NCI-H69 (cell line): ENCODE measurements around the gene ARX.

Source experiments
- DNase-seq: peaks from one replicate; lab custom pipeline; 2025; lab: John Stamatoyannopoulos, UW

Gene ARX

DNA sequence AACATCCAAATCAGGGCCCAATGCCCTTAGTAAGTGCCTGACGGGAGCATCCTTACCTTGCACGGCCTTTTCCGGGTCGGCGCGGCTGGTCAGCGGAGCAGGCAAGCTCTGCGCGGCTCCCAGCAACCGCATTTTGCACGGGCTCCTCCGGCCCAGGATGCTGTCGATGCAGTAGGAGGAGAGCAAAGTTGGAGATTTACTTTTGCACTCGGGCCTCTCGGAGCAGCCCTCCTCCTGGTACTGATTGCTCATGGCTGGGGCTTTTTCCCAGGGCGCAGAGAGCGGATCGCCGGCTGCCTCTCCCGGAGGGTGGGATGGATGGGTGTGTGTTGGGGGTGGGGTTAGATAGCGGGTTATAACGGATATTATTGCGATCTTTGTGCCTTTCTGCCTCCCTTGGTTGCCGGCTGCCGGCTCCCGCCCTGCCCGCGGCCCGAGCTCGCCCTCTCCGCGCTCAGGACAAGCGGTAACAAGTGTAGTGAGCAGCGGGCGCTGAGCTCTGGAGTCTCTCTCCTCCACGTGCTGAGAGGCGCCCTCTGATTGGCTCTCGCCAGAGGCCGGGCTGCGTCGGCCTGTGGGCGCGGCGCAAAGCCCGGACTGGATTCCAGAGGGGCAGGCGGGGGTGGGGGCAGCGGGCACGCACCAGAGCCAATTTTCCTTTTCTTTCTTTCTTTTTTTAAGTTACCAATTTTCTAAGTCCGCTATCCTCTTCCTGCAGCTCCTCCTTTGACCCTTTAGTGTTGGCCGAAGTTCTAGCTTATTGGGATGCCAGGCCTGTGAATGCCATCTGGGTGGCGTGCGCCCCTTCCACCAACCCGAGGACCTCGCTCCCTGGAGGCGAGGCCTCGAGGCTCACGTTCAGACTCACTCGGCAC lies at the start of gene ARX:
Gene ARX (minus strand): TSS at position 480 of the 875 bp plus-strand sequence. CDS start 228 bp downstream, at position 252.
- DNase-seq = peak; percentile 91

- peak; percentile 59 for DNase-seq
Observed at GRCh38 chrX:25059273-25059672, 43.5 kb upstream of the ARX start.

DNA sequence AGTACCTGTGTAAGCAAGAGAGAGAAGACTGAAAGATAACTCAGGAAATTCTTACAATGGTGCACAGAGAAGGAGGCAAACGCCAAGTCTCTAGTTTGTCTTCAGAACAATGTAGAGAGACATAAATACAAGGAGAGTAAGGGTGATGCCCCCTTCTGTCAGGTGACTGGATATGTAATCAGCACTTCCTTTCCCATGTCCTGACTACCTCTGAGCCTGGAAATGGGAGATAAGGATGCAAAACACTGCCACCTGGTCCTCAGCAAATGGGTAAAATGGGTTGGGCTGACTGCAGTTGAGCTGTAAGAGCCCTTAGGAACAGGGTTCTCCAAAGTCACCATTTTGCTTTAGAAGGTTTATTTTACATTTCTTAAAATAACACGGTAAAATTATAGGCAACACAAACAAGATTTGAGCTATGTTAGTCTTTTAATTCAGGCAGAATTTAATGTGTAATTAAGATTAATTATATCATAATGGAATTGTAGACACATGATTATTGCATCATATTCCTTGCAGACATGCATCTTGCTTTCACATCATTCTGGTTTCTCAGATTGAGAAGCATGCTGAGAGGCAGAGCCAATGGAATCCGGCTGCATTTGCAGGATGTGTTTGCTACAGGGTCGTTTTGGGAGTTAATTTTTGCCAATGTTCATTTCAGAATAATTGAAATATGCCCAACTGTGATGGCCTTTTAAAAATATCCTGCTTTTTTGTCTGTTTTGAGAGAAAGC lies 37.2 kb upstream of the ARX start:
- DNase-seq = peak; percentile 67

- peak; percentile 12 for DNase-seq
Observed at GRCh38 chrX:25049971-25050370, 34.2 kb upstream of the ARX start.

- DNase-seq = no peak
Observed at GRCh38 chrX:25049357-25049756, 33.6 kb upstream of the ARX start.

GRCh38 chrX:25048178-25048577 lies 32.4 kb upstream of the ARX start:
- no peak for DNase-seq

GRCh38 chrX:25043192-25043591 lies 27.4 kb upstream of the ARX start:
- DNase-seq = no peak

DNA sequence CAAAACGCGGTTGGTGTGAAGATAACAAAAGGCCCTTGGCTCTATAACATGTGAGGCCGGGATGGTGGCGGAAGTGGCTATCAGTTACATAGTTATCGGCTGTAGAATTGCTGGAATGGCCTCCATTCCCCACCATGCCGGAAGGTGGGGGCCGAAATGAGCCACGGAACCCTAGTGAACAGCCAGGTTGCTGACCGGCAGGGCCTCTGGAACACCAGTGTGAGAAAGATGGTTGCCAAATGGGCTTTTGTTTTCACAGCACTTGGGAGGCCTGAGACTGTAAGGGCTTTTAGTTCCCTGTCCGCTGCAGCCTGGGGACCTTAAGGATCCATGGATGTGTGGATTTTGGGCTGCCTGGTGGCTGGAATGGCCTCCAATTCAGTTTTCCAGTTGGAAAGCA lies 23.3 kb upstream of the ARX start:
- no peak for DNase-seq

DNA sequence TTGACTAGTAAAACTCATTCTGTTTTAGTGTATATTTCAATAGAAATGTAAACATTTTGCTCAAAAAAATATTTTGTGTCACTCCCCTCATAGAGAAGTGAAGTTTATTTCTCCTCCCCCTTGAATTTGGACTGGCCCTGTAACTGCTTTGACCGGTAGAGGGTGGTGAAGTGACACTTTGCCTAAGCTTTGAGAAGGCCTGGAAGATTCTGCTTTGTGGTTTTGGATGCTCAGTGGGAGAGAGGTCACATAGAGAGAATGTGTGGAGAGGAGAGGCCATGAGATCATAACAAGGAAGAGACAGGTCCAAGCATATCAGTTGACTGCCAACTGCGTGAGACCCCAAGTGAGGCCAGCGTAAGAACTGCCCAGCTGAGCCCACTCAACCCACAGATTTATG lies 19.1 kb upstream of the ARX start:
- no peak for DNase-seq

DNA sequence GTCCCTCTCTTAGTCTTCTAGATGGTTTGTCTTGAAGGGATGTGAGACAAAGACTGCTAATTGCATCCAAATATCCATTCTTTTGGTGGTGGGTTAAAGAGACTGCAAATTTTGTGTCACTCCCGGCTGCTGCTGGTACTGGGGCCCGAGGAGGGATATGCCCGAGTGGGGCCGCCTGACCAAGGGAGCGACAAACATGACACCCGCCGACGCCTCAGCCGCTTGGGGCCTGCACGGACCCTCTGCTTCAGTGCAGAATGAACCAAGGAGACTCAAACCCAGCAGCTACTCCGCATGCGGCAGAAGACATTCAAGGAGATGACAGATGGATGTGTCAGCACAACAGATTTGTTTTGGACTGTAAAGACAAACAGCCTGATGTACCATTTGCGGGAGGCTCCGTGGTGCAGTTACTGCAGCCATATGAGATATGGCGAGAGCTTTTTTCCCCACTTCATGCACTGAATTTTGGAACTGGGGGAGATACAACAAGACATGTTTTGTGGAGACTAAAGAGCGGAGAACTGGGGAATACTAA lies 13.6 kb upstream of the ARX start:
- DNase-seq = no peak

DNA sequence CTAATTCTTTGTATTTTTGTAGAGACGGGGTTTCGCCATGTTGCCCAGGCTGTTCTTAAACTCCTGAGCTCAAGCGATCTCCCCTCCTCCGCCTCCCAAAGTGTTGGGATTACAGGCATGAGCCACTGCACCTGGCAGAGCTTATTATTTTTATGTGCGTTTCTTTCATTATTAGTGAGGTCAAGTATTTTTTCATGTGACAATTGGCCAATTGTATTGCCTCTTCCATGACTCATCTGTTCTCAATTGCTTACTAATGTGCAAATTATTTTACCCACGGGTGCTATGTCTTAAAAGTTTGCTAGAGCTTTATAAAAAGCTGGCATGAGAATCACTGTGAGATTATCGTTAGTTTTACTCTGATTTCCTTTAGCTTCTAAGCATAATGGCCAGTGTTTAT lies 13.0 kb upstream of the ARX start:
- no peak for DNase-seq

DNA sequence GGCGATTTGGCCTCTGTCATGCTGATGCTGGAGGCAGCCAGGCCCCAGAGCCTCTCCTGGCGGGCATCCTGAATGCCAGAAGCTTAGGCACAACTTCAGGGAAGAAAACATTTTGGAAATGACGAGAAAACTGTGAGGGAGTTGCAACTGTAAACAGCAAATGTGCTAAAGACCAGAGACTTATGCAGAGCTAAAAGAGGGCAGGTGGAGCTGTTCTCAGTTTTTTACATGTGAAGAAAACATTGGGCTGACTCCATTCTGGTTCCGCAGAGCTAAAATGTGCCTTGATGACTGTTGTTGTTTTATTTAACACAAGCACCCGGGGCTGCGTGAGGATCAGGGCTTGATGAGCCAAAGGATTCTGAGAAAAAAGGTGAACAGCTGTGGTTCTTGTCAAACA lies 10.8 kb upstream of the ARX start:
- peak; percentile 16 for DNase-seq

- peak; percentile 59 for DNase-seq
Observed at GRCh38 chrX:25025615-25026014, 9.8 kb upstream of the ARX start.

DNA sequence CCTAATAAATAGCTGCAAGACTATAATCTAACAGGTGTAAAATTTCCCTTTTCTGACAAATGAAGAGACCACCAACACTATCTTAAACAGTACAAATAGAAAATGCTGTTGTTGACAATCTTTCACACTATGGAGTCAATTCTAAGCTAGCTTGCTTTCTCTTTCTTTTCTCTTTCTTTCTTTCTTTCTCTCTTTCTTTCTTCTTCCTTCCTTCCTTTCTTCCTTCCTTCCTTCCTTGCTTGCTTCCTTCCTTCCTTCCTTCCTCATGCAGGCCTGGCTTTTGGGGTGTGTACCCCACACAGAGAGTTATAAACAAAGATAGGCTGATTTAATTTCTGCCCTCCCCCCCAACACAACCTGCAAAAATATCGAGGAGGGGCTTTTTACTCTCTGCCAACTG lies 8.1 kb upstream of the ARX start:
- DNase-seq = no peak

DNA sequence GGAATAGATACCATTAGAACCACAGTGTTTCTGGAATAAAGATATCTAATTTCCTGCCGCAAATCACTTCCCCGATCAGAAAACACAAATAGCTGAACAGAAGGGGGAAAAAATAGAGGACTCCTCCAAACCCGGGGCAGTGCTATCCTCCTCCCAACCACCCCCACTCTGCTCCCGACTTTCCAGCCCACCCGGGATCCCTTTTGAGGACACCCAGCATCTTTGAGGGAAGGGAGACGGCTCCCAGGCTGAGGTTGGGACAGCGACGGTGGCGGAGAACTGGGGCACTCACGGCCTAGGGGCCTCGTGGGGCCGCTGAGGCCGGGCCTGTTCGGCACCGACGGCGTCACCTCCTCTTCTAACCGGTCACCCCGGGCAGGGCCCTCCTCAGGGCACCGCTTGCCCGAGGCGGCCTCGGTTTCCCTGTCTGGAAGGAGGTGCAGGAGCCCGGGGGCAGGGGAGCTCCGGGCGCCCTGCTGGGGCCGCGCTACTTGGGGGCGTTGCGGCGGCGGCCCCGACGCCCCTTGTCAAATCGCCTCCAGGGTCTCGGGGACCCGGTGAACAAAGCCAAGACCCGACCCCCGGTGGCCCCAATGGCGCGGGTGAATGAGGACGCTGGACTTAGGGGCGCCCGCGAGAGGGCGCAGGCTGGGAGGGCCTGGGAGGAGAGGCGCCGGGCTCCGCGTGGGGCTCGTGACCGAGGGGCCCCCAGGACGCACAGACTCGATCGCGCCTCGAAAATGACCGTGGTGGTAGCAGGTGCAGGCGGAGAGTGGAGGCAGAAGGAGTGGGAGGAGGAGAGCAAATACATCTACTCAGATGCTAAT lies 6.9 kb upstream of the ARX start:
- no peak for DNase-seq

DNA sequence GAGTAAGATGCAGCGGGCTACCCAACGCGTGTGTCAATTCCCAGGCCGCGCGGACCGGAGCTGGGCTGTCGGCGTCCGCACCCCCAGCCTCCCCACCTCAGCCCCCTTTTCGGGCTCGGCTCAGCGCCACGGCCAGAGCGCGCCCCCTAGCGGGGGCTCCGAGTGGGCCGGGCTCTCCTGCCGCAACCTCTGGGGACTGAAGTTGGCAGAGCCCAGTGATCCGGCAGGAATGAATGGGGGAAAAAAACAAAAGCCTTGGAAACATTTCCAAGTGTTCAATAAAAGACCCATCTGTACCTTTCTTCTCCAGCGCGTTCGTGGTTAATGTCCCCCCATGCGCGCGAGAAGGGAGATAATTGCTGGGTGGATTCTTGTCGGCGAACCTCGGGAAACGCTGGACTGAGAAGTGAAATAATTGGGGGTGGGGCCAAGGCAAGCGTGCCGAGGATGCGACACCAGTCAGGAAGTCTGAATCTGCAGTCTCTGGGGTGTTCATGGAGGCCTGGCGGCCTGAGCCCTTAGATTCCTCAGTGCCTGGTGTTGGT lies 5.2 kb upstream of the ARX start:
- peak; percentile 91 for DNase-seq

GRCh38 chrX:25020391-25020904 lies 4.7 kb upstream of the ARX start:
- DNase-seq = peak; percentile 80

DNA sequence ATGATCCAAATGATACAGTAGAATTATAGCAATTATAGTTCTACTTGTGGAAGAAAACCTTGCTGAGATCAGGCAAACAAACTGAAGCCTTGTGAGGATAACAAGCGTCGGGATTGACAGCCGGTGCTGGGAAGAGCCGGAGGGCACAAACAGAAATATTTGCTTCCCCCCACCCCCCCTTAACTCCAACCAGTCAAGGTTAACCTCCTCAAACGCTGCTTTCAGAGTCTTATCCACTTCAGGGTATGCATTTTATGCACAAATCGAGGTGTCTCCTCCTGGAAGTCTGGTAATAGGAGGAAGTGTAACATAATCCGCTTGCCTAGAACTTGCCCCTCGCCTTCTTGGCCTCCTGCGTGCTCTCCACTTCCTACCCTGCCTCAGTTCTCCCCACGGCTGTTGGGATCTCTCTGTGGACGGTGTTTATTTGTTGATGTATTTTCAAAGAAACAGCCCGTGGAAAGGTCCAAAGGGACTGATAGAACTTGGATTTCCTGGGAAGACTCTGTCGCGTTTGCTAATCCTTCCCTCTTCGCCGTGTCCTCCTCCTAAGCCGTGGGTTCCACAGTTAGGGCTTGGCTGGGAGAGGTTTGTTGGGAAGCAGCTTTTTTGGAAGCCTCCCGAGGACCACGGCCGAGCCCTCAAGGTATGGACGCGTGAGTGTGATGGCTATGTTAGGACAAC lies 4.1 kb upstream of the ARX start:
- peak; percentile 77 for DNase-seq

DNA sequence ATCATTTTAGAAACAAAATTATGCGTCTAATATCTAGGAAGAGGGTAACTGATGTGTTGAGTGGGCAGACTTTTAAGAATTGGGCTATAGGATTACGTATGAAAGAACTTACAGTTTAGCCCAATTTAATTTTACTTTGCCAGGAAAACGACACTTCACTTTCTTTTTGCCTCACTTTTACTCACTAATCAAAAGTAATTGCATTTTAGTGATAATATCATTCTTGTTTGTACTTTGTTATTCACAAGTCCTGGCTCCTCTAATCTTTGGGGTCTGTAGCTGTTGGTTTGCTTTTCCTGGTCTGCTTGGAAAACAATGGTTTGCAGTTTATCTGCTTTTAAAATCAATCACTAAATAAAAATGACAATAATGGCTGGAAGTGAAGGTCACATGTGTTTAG lies 2.9 kb upstream of the ARX start:
- no peak for DNase-seq

DNA sequence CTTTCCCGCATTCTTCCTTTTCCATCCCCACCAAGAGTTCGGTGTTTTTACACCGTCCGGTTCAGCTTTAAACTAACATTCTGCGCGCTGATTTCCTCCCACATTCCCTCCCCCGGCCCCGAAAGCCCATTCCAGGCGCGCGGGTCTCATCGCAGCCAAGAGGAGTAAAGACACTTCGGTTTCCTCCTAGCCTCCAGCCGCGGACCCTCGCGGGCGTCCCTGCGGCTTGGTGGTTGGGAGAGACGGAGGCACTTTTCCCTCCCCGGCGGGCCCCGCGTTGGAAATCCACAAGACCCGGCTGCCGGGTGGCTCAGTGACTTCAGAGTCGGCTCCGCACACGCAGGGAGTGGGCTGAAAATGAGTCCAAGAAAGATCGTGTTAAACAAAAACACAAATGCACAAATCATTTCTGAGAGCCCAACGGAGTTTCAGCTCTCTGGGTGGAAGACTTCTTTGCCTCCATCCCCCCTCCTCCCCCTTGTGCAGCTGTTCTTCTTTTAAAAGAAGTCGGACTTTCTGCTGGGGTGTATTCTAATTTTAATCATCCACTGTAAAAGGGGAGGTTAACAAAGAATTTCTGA lies 2.0 kb upstream of the ARX start:
- peak; percentile 71 for DNase-seq
